ENCODE data around the gene PPAT. TPM values are rescaled to one million over a fixed set of nuclear protein-coding genes. Genes with fewer than 3 reads are reported as not detected.
"Not testable (repeated sequence)": the region's sequence is repeated elsewhere in the genome, so short reads cannot be mapped to it uniquely, and the experiment has no call there.

The PPAT gene
- total RNA-seq, 1 experiment from 2014 or later: 35.9 TPM

DNA sequence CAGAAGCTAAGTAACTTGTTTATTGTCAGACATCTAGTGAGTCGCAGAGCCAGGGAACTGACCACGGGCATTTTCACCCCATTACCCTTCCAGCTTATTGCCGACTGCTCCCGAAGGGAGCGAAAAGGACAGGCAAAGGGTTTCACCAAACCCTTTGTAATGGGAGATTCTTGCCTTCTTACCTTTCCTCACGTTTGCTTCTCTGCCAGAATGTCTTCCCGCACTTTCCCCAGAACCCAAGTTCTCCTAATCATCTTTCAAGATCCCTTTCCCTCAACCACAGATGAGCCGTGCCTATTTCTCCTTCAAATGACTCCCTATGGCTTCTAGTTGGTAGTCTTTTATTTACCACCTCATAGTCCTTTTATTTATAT is 31.5 kb upstream of the PPAT start:
- TF ChIP-seq, protein P1, sequence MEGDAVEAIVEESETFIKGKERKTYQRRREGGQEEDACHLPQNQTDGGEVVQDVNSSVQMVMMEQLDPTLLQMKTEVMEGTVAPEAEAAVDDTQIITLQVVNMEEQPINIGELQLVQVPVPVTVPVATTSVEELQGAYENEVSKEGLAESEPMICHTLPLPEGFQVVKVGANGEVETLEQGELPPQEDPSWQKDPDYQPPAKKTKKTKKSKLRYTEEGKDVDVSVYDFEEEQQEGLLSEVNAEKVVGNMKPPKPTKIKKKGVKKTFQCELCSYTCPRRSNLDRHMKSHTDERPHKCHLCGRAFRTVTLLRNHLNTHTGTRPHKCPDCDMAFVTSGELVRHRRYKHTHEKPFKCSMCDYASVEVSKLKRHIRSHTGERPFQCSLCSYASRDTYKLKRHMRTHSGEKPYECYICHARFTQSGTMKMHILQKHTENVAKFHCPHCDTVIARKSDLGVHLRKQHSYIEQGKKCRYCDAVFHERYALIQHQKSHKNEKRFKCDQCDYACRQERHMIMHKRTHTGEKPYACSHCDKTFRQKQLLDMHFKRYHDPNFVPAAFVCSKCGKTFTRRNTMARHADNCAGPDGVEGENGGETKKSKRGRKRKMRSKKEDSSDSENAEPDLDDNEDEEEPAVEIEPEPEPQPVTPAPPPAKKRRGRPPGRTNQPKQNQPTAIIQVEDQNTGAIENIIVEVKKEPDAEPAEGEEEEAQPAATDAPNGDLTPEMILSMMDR (conservative IDR thresholded peaks at IDR 0.05; ENCODE audit: low read depth, low read length): no peak
- TF ChIP-seq EZH2 (IDR thresholded peaks at IDR 0.05; ENCODE audit: low read length, unreplicated experiment) (no peak), EZH2phosphoT487 (IDR thresholded peaks at IDR 0.05; ENCODE audit: borderline replicate concordance, low read length) (no peak)
- BruUV-seq (replicated peaks): TSS peak; percentile 72
- Histone ChIP-seq H3K4me2 (ENCODE audit: low read length) (peak overlapping the region; percentile 89), H3K27ac (ENCODE audit: low read length) (peak overlapping the region; percentile 75), H3F3A (ENCODE audit: low read length, unreplicated experiment) (no peaks in the 10 kb centered on the region), H3K9me2 (replicated peaks; ENCODE audit: low read length) (no peaks in the 10 kb centered on the region), H3K27me3 (ENCODE audit: low read length) (no peaks in the 10 kb centered on the region), H3K79me2 (ENCODE audit: low read length) (peaks cover 78% of the 10 kb centered on the region), H3K9ac (ENCODE audit: low read length) (peak overlapping the region; percentile 87), H3K36me3 (ENCODE audit: low read depth, low read length) (peaks cover 29% of the 10 kb centered on the region), H4K20me1 (ENCODE audit: low read length) (peaks cover 19% of the 10 kb centered on the region), H3K9me3 (ENCODE audit: low read length) (no peaks in the 10 kb centered on the region), H2AFZ (ENCODE audit: low read length) (peak overlapping the region; percentile 74), H3K4me1 (ENCODE audit: insufficient read depth, low read length) (peaks cover 26% of the 10 kb centered on the region), H3K4me3 (ENCODE audit: low read length) (peak overlapping the region; percentile 86)
- no peak for ATAC-seq
- intact Hi-C loops (cut with micrococcal nuclease): loop anchor here (1.0 to 2.0 kb wide), 2 partner anchors 30 to 80 kb away; partner anchors contain the start of genes AASDH and PAICS
- ChIA-PET CTCF (no interaction called here), POLR2A (ENCODE audit: unreplicated experiment) (interaction anchor here (0.5 kb wide), 1 partner anchor 511 kb away, joined by 4 read pairs; the partner anchor contains the start of gene NOA1)
- peak; percentile 19 for DNase-seq

DNA sequence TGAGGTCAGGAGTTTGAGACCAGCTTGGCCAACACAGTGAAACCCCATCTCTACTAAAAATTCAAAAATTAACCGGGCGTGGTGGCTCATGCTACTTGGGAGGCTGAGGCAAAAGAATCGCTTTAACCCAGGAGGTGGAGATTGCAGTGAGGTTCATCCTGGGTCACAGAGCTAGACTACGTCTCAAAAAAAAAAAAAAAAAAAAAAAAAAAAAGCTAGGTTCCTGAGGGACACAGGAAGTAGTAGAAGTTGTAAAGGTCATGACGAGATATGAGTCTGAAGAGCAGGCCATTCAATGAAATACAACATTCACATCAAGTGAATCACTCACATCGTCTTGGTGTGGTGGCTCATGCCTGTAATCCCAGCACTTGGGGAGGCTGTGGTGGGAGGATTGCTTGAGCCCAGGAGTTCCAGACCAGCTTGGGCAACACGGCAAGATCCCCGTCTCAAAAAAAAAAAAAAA is 30.9 kb upstream of the PPAT start:
- POLR2A ChIA-PET (ENCODE audit: unreplicated experiment): interaction anchor here (0.5 to 0.6 kb wide), 2 partner anchors 13 to 511 kb away, joined by 3 to 4 read pairs; partner anchors contain the start of gene NOA1
- H3F3A ChIP-seq (ENCODE audit: low read length, unreplicated experiment): not testable (repeated sequence)

DNA sequence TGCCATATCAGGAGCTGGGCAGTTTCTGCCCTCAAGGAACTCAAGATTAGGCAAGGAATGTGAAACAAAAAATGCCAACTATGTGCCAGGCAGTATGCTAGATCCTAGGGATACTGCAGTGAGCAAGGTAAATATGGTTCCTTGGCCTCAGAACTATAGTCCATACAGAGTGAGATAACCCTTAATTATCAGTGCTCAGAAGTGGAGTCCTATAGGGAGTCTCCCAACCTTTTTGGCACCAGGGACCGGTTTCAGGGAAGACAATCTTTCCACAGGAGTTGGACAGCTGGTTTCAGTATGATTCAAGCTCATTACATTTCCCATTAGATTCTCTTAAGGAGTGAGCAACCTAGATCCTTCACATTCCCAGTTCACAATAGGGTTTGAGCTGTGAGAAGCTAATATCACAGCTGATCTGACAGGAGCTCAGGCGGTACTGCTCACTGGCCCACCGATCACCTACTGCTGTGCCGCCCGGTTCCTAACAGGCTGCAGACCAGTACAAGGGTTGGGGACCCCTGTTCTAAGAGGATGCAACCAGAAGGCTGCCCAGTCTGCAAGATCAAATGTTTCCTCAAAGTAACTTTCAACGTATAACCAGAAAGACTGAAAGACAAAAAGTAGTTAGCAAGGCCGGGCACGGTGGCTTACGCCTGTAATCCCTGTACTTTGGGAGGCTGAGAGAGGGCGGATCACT is 30.3 kb upstream of the PPAT start:
- Histone ChIP-seq H3K9me3 (ENCODE audit: low read length) (no peaks in the 10 kb centered on the region), H3K4me2 (ENCODE audit: low read length) (peak overlapping the region; percentile 89), H3K9ac (ENCODE audit: low read length) (peak overlapping the region; percentile 87; the same call in 1 of the 2 replicates), H3K27me3 (ENCODE audit: low read length) (no peaks in the 10 kb centered on the region), H3K36me3 (ENCODE audit: low read depth, low read length) (peaks cover 29% of the 10 kb centered on the region), H2AFZ (ENCODE audit: low read length) (no peak overlapping the region), H3K27ac (ENCODE audit: low read length) (peak overlapping the region; percentile 75; the same call in 1 of the 2 replicates), H3F3A (ENCODE audit: low read length, unreplicated experiment) (no peaks in the 10 kb centered on the region), H3K9me2 (replicated peaks; ENCODE audit: low read length) (no peaks in the 10 kb centered on the region), H3K4me1 (ENCODE audit: insufficient read depth, low read length) (peaks cover 26% of the 10 kb centered on the region), H3K4me3 (ENCODE audit: low read length) (peak overlapping the region; percentile 86; the same call in 1 of the 2 replicates), H4K20me1 (ENCODE audit: low read length) (peaks cover 19% of the 10 kb centered on the region), H3K79me2 (ENCODE audit: low read length) (peaks cover 72% of the 10 kb centered on the region)
- BruUV-seq (replicated peaks): no TSS peak
- peak; percentile 33 for DNase-seq
- POLR2A ChIA-PET (ENCODE audit: unreplicated experiment): interaction anchor here (0.6 kb wide), 3 partner anchors 12 to 26 kb away, joined by 3 to 6 read pairs (median 4); no protein-coding TSS in a partner anchor
- TF ChIP-seq EZH2phosphoT487 (IDR thresholded peaks at IDR 0.05; ENCODE audit: borderline replicate concordance, low read length) (no peak), EZH2 (IDR thresholded peaks at IDR 0.05; ENCODE audit: low read length, unreplicated experiment) (no peak)
- TF ChIP-seq, protein P1 (conservative IDR thresholded peaks at IDR 0.05; ENCODE audit: low read depth, low read length): no peak
- intact Hi-C loops (cut with micrococcal nuclease): loop anchor here (2.0 kb wide), 1 partner anchor 29 kb away; the partner anchor contains the start of gene PAICS
- CTCF ChIA-PET: no interaction called here
- ATAC-seq: no peak

More for the DNA sequence above, 30.9 kb upstream of the PPAT start:
- CTCF ChIA-PET; H3K9me3 ChIP-seq (ENCODE audit: low read length); H3K27me3 ChIP-seq (ENCODE audit: low read length); H3K9me2 ChIP-seq (replicated peaks; ENCODE audit: low read length); BruUV-seq (replicated peaks): not testable (repeated sequence)
- peak; percentile 74 for DNase-seq
- peak overlapping the region; percentile 89 for H3K4me2 ChIP-seq (ENCODE audit: low read length)
- peak; percentile 21 for ATAC-seq
- H4K20me1 ChIP-seq (ENCODE audit: low read length): peaks cover 19% of the 10 kb centered on the region
- H3K9ac ChIP-seq (ENCODE audit: low read length): peak overlapping the region; percentile 87
- intact Hi-C loops (cut with micrococcal nuclease): loop anchor here (2.0 kb wide), 1 partner anchor 30 kb away; the partner anchor contains the start of gene PAICS
- H2AFZ ChIP-seq (ENCODE audit: low read length): peak overlapping the region; percentile 74; the same call in 1 of the 2 replicates
- peak overlapping the region; percentile 75 for H3K27ac ChIP-seq (ENCODE audit: low read length)
- H3K4me3 ChIP-seq (ENCODE audit: low read length): peak overlapping the region; percentile 86
- peaks cover 29% of the 10 kb centered on the region for H3K36me3 ChIP-seq (ENCODE audit: low read depth, low read length)
- peaks cover 78% of the 10 kb centered on the region for H3K79me2 ChIP-seq (ENCODE audit: low read length)
- H3K4me1 ChIP-seq (ENCODE audit: insufficient read depth, low read length): peaks cover 26% of the 10 kb centered on the region
